Common myeloid progenitor, CD34-positive (primary cell): ENCODE data around the gene PATL1.

Experiments
- CTCF ChIA-PET: fragments of 350-600 bp; sonication (Branson Sonifier 250); formaldehyde crosslinking; loops from one replicate; lab custom pipeline; 2021; ENCODE audit warnings: antibody characterized with exemption; lab: Charles Lee
- POLR2A ChIA-PET: fragments of 350-600 bp; sonication (Branson Sonifier 250); formaldehyde crosslinking; loops from one replicate; lab custom pipeline; 2021; ENCODE audit warnings: antibody characterized with exemption; lab: Charles Lee
- DNase-seq, 3 donors: peaks; one replicate each; pipeline versions ENCODE4 v3.0.0 to v3.0.0-alpha.2; 2013
- H3K27ac ChIP-seq, 2 experiments: 1 replicate in 1 of 2; 2 replicates in 1 of 2; pipeline ENCODE4 v1.7.0; 2013; ENCODE audit warnings: inconsistent platforms in 2 of 2, low read length in 2 of 2, mild to moderate bottlenecking in 2 of 2, low read depth in 1 of 2, moderate library complexity in 1 of 2; ENCODE audit not compliant: severe bottlenecking in 2 of 2, insufficient read depth in 1 of 2, poor library complexity in 1 of 2
- H3K27me3 ChIP-seq, 5 experiments: replicated peaks in 2 of 5; 1 replicate in 3 of 5; 2 replicates in 2 of 5; pipeline versions ENCODE4 v1.6.1 to v1.7.0; 2013; ENCODE audit warnings: low read length in 4 of 5, mild to moderate bottlenecking in 2 of 5, moderate library complexity in 2 of 5, inconsistent platforms in 1 of 5; ENCODE audit not compliant: insufficient read depth in 5 of 5, control insufficient read depth in 4 of 5
- H3K36me3 ChIP-seq, 4 experiments: 1 replicate in 2 of 4; 2 replicates in 2 of 4; pipeline versions ENCODE4 v1.6.1 to v1.7.0; 2013; ENCODE audit warnings: low read length in 3 of 4, control low read depth in 1 of 4, mild to moderate bottlenecking in 1 of 4; ENCODE audit not compliant: control insufficient read depth in 4 of 4, insufficient read depth in 4 of 4
- H3K4me1 ChIP-seq, 4 experiments: 1 replicate in 3 of 4; 2 replicates in 1 of 4; pipeline versions ENCODE4 v1.6.1 to v1.7.1; 2013; ENCODE audit warnings: low read length in 3 of 4, mild to moderate bottlenecking in 3 of 4, control low read depth in 1 of 4, inconsistent platforms in 1 of 4, moderate library complexity in 1 of 4; ENCODE audit not compliant: control insufficient read depth in 4 of 4, insufficient read depth in 4 of 4; ENCODE audit errors: control extremely low read depth in 1 of 4
- H3K4me3 ChIP-seq, 7 experiments: 1 replicate in 4 of 7; 2 replicates in 3 of 7; pipeline versions ENCODE4 v1.5.1 to v1.7.0; 2013; ENCODE audit warnings: mild to moderate bottlenecking in 7 of 7, low read length in 6 of 7, moderate library complexity in 6 of 7, inconsistent platforms in 2 of 7, low read depth in 2 of 7, control low read depth in 1 of 7; ENCODE audit not compliant: insufficient read depth in 4 of 7, control insufficient read depth in 1 of 7; ENCODE audit errors: extremely low read depth in 1 of 7
- H3K9me3 ChIP-seq, 5 experiments: 1 replicate in 4 of 5; 2 replicates in 1 of 5; pipeline versions ENCODE4 v1.6.1 to v1.7.1; 2013; ENCODE audit warnings: low read length in 4 of 5, mild to moderate bottlenecking in 2 of 5, inconsistent platforms in 1 of 5, low read depth in 1 of 5, moderate library complexity in 1 of 5; ENCODE audit not compliant: control insufficient read depth in 4 of 5, insufficient read depth in 2 of 5; ENCODE audit errors: control extremely low read depth in 1 of 5
- WGBS: methylation state at CpG from one replicate; pipeline ENCODE4 v1.1.5; 2013; ENCODE audit not compliant: insufficient coverage; 5-methylcytosine and 5-hydroxymethylcytosine counted together

Gene PATL1

GRCh38 chr11:59600234-59600633 lies 68.6 kb downstream of the PATL1 start:
- no peak overlapping the region for H3K27ac ChIP-seq
- 71% methylated on average over 1 of the region's 2 CpGs for WGBS
- no peaks in the 10 kb centered on the region for H3K27me3 ChIP-seq
- DNase-seq = no peak
- ChIA-PET POLR2A (no interaction called here), CTCF (no interaction called here)
- H3K4me3 ChIP-seq = no peak overlapping the region
- H3K9me3 ChIP-seq = no peaks in the 10 kb centered on the region
- H3K36me3 ChIP-seq = peaks cover 33 to 86% (median 66%) of the 10 kb centered on the region in 4 experiments
- H3K4me1 ChIP-seq = no peaks in the 10 kb centered on the region

GRCh38 chr11:59598961-59599360 lies 69.9 kb downstream of the PATL1 start:
- CTCF ChIA-PET = interaction anchor here (1.1 kb wide), 1 partner anchor 10 kb away, joined by 3 read pairs; no protein-coding TSS in a partner anchor
- no peaks in the 10 kb centered on the region for H3K9me3 ChIP-seq

More at GRCh38 chr11:59598961-59599360, 69.9 kb downstream of the PATL1 start:
- H3K27ac ChIP-seq = no peak overlapping the region
- no peaks in the 10 kb centered on the region for H3K27me3 ChIP-seq
- POLR2A ChIA-PET = no interaction called here
- no peaks in the 10 kb centered on the region for H3K4me1 ChIP-seq
- no peak overlapping the region for H3K4me3 ChIP-seq
- no peak for DNase-seq
- no CpG with 5 or more reads among the region's 1 CpG for WGBS
- H3K36me3 ChIP-seq = peaks cover 38 to 92% (median 68%) of the 10 kb centered on the region in 4 experiments
